HG03066 (cell line): ENCODE measurements around the gene NKD2.
"Not testable (repeated sequence)": the region's sequence is repeated elsewhere in the genome, so short reads cannot be mapped to it uniquely, and the experiment has no call there.

Experiments used
- ATAC-seq: cut with Tn5 transposase; IDR thresholded peaks from one replicate; pipeline ENCODE4 v1.9.1; 2021; ENCODE audit warnings: low read depth; ENCODE audit not compliant: unreplicated experiment

Gene NKD2

DNA sequence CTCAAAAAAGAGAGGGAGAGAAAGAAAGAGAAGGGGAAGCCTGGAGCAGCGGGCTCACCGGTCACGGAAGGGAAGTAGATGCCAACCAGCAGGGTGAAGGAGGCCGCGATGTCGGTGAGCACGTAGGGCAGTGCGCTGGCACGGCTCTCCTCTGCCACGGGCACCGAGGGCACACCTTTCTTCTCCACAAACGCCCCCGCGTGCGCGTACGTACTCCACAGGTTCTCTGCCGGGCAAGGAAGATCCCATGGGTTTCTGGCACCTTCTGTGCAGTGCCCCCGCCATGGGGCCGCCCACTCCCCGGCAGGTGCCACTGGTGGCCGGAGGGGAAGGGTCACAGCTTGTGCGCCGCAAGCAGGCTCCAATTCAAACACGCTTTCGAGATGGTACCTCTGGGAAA is 72.9 kb downstream of the NKD2 start:
- ATAC-seq = no peak

DNA sequence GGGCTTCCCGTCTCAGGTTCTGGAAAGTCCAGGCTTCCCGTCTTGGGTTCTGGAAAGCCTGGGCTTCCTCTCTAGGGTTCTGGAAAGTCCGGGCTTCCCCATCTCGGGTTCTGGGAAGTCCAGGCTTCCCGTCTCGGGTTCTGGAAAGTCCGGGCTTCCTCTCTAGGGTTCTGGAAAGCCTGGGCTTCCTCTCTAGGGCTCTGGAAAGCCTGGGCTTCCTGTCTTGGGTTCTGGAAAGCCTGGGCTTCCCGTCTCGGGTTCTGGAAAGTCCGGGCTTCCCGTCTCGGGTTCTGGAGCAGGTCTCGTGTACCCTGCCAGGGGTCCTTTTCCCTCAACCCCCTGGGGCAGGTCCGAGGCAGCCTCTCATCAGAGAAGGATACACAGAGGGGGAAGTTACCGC is 74.4 kb downstream of the NKD2 start:
- ATAC-seq = not testable (repeated sequence)

DNA sequence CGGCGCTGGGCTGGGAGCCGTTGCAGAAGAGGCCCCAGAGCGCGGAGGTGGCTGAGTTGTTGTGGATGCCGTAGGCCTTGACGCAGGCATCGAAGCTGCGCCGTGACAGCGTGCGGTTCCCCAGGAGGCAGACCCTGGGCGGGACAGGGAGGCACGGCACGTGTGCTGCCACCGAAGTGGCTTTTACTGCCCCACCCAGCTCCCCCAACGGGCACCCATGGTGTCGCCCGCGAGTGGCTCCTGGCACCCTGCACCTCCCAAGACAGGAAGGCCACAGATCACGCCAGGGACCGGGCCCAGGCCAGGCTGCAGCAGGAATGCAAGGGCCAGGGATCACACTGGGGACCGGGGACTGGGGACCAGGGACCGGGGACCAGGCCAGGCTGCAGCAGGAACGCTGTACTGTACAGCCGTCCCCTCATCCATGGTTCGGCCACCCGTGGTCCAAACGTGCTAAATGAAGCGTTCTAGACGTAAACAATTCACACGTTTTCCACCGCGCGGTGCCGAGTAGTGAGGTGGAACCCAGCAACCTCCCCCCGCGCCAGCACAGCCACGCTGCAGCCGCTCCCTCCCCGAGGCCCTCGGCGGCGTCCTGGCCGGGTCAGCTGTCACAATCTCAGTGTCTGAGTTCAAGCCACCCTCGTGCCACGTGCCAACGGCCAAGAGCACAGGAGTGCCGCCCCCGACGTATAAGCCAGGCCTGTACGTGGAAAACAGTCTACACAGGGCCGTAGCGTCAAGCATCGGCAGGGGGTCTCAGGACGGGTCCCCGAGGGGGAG is 75.4 kb downstream of the NKD2 start:
- no peak for ATAC-seq

DNA sequence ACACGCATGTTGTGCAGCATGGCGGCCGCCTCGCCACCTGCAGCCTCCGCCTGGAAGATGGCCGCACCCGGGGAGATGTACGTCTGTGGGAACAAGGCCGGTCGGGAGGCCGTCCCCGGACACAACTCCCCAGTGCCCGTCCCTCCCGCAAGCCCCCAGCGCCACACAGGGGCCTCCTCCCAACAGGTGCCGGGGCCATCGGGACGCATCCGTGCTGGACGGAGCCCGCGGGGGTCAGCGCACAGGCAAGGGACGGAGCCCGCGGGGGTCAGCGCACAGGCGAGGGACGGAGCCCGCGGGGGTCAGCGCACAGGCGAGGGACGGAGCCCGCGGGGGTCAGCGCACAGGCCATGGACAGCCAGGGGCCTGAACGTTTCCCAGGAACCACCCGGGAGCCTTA is 76.8 kb downstream of the NKD2 start:
- no peak for ATAC-seq

DNA sequence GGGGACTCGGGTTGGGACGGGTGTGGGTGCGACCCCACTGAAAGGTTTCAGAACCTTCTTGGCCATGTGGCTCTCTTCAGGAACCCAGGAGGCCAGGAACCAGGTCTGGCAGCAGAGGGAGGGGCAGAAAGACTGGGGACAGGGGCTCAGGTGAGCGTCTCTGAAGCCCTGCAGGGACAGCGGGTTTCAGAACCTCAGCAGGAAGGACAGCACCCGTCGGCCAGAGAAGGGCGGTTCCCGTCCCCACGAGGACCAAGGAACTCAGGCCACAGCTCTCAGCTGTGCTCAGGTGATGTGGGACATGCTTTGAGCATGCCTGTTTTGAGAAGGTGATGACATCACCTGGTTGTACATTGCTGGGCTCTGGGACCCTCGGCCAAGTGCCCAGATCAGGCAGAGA is 77.5 kb downstream of the NKD2 start:
- no peak for ATAC-seq

DNA sequence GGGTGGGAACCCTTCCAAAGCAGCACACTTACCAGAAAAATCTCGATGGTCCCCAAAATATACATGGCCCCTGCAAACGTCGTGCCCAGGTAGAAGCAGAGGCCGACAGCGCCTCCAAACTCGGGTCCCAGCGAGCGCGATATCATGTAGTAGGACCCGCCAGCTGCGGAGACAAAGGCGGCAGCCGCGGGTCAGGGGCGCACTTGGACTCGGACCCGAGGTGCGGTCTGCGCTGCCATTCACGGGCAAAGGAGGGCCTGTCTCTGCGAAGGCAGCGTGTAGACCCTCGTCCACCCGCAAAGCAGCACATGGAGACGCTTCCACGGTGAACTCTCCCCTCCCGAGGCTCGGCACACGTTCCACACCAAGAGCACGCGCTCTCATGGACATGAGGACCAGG is 78.3 kb downstream of the NKD2 start:
- ATAC-seq = no peak

DNA sequence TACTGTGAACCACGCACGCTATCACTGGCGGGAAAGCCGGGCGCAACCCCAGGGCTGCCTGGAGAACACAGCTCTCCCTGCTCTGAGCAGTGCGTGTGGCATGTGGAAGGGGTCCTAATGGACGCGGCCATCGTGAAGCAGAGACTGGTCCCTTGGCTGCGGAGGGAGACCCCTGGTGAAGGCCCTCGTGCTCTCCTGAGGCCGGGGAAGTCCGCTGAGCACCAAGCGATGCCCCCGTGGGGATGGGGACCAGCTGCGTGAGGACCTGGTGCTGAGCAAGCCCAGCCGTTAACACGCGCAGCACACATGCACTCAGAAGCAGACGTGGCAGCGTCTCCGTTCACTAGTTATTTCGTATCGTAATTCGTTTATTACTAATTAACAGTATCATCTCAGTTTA is 78.8 kb downstream of the NKD2 start:
- ATAC-seq = no peak

DNA sequence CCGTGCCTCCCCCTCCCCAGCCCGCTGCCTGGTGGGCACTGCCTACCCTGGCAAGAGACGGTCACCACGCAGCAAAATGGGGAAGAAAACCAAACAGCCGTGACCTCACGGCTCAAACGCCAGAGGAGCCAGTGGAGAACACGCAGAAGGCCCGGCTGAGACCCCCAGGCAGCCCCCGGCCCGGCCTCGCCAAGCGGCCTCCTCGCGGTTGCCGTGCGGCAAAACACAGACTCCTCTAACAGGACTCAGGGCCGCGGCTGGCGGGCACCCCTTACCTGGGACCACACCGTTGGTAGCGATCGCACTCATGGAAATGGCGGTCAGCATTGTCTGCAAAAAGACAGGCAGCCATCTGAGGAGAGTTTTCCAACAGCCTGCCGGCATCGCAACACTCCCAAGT is 79.4 kb downstream of the NKD2 start:
- ATAC-seq = no peak
